Epithelial cell of umbilical artery (primary cell): ENCODE data around the gene NMNAT1. TPM values are rescaled to one million over a fixed set of nuclear protein-coding genes. Genes with fewer than 3 reads are reported as not detected.

Experiments
- total RNA-seq: library from RNA; depleted of rRNA; stranded (reverse); fragments of >200 nt; gene quantifications from 2 replicates; pipeline ENCODE4 v1.2.3, GENCODE V29; 2014

Gene NMNAT1
- 12.6 and 12.7 TPM in 2 replicates for total RNA-seq

GRCh38 chr1:9942939-9943788 is at the start of gene NMNAT1, which contains the start of gene LZIC:
Gene NMNAT1, plus strand, starts transcription at chr1:9943475. Its CDS starts 28,599 bp downstream, at chr1:9972074.
Gene LZIC, minus strand, starts transcription at chr1:9943391. Its CDS starts 6,772 bp downstream, at chr1:9936619.

GRCh38 chr1:9910076-9910422 is 33.2 kb upstream of the NMNAT1 start, which contains the start of gene CTNNBIP1:
Gene CTNNBIP1, minus strand, starts transcription at chr1:9910269. Its CDS starts 38,205 bp downstream, at chr1:9872064.

GRCh38 chr1:9996624-9997582 is 53.6 kb downstream of the NMNAT1 start, which contains the start of gene RBP7:
Gene RBP7, plus strand, starts transcription at chr1:9997228. Its CDS starts 31 bp downstream, at chr1:9997259.

GRCh38 chr1:10032590-10033358 is 89.5 kb downstream of the NMNAT1 start, which contains the start of gene UBE4B:
Gene UBE4B, plus strand, starts transcription at chr1:10032958. Its CDS starts 713 bp downstream, at chr1:10033671.

Other genes with a start within 250 kb of the NMNAT1 start
- gene CLSTN1, start 119.5 kb upstream of the NMNAT1 start, total RNA-seq, result 59.4 and 66.1 TPM in 2 replicates
- gene CTNNBIP1, start 33.2 kb upstream of the NMNAT1 start, total RNA-seq, result 32.7 and 52.9 TPM in 2 replicates
- 30.2 and 33.1 TPM in 2 replicates for gene LZIC, start 84 bp upstream of the NMNAT1 start, total RNA-seq
- not detected in 2 replicates for gene RBP7, start 53.8 kb downstream of the NMNAT1 start, total RNA-seq
- gene UBE4B, start 89.5 kb downstream of the NMNAT1 start, total RNA-seq, result 14.3 and 18.8 TPM in 2 replicates